ENCODE data around the gene BRSK2.
A peak's percentile ranks its signal among the peaks of the same experiment; 100 is the strongest.

The BRSK2 gene

GRCh38 chr11:1455032-1455762 lies 65.5 kb downstream of the BRSK2 start:
- DNase-seq, result no peak
- intact Hi-C loops (cut with DNase I), result loop anchor here (10.0 kb wide), 1 partner anchor 70 kb away; the partner anchor contains the start of gene BRSK2

GRCh38 chr11:1455763-1456060 lies 66.0 kb downstream of the BRSK2 start:
- DNase-seq, result no peak
- intact Hi-C loops (cut with DNase I), result loop anchor here (10.0 kb wide), 1 partner anchor 71 kb away; the partner anchor contains the start of gene BRSK2

- no peak for DNase-seq
- intact Hi-C loops (cut with DNase I), result loop anchor here (10.0 kb wide), 1 partner anchor 71 kb away; the partner anchor contains the start of gene BRSK2
These were observed 66.4 kb downstream of the BRSK2 start for GRCh38 chr11:1456176-1456575.

GRCh38 chr11:1456596-1457325 lies 67.0 kb downstream of the BRSK2 start:
- intact Hi-C loops (cut with DNase I), result loop anchor here (10.0 kb wide), 1 partner anchor 72 kb away; the partner anchor contains the start of gene BRSK2
- no peak for DNase-seq

GRCh38 chr11:1457326-1457680 lies 67.6 kb downstream of the BRSK2 start:
- intact Hi-C loops (cut with DNase I), result loop anchor here (10.0 kb wide), 1 partner anchor 73 kb away; the partner anchor contains the start of gene BRSK2
- DNase-seq, result no peak

GRCh38 chr11:1457856-1458255 lies 68.1 kb downstream of the BRSK2 start:
- intact Hi-C loops (cut with DNase I), result loop anchor here (10.0 kb wide), 1 partner anchor 73 kb away; the partner anchor contains the start of gene BRSK2
- no peak for DNase-seq

- DNase-seq, result peak in 36 of 42 donors; percentile 23 to 74 (median 53)
- intact Hi-C loops (cut with DNase I), result loop anchor here (10.0 kb wide), 1 partner anchor 74 kb away; the partner anchor contains the start of gene BRSK2
These were observed 68.8 kb downstream of the BRSK2 start for GRCh38 chr11:1458340-1459218.

- intact Hi-C loops (cut with DNase I), result loop anchor here (10.0 kb wide), 1 partner anchor 74 kb away; the partner anchor contains the start of gene BRSK2
- no peak for DNase-seq
These were observed 69.5 kb downstream of the BRSK2 start for GRCh38 chr11:1459219-1459575.

- DNase-seq, result no peak
- intact Hi-C loops (cut with DNase I), result loop anchor here (10.0 kb wide), 1 partner anchor 75 kb away; the partner anchor contains the start of gene BRSK2
These were observed 70.1 kb downstream of the BRSK2 start for GRCh38 chr11:1459764-1460395.

- DNase-seq, result peak in 37 of 42 donors; percentile 30 to 84 (median 62)
- intact Hi-C loops (cut with DNase I), result no loop called here
These were observed 70.8 kb downstream of the BRSK2 start for GRCh38 chr11:1460396-1460985.

GRCh38 chr11:1460986-1461825 lies 71.5 kb downstream of the BRSK2 start:
- intact Hi-C loops (cut with DNase I), result no loop called here
- no peak for DNase-seq

GRCh38 chr11:1461826-1462697 lies 72.3 kb downstream of the BRSK2 start:
- DNase-seq, result no peak
- intact Hi-C loops (cut with DNase I), result no loop called here

- no peak for DNase-seq
- intact Hi-C loops (cut with DNase I), result no loop called here
These were observed 72.9 kb downstream of the BRSK2 start for GRCh38 chr11:1462698-1462975.

GRCh38 chr11:1463056-1463455 lies 73.3 kb downstream of the BRSK2 start:
- intact Hi-C loops (cut with DNase I), result no loop called here
- DNase-seq, result no peak

GRCh38 chr11:1466784-1467183 lies 77.0 kb downstream of the BRSK2 start:
- DNase-seq, result no peak
- intact Hi-C loops (cut with DNase I), result no loop called here

- no peak for DNase-seq
- intact Hi-C loops (cut with DNase I), result no loop called here
These were observed 77.5 kb downstream of the BRSK2 start for GRCh38 chr11:1467270-1467669.

- DNase-seq, result peak in 1 of 42 donors; percentile 49
- intact Hi-C loops (cut with DNase I), result no loop called here
These were observed 78.3 kb downstream of the BRSK2 start for GRCh38 chr11:1468002-1468401.

Measured in head of caudate nucleus (tissue), 42 donors.